Activated T-cell treated with anti-CD3 and anti-CD28 coated beads, Interleukin-2, amount 50 U/mL, for 1 hour (primary cell): Measurements from ENCODE around the gene GPATCH1.
"Not testable (repeated sequence)": the region's sequence is repeated elsewhere in the genome, so short reads cannot be mapped to it uniquely, and the experiment has no call there.

Experiments used
- DNase-seq: peaks from one replicate; pipeline ENCODE4 v3.0.0-alpha.2; 2020

The GPATCH1 gene

DNA sequence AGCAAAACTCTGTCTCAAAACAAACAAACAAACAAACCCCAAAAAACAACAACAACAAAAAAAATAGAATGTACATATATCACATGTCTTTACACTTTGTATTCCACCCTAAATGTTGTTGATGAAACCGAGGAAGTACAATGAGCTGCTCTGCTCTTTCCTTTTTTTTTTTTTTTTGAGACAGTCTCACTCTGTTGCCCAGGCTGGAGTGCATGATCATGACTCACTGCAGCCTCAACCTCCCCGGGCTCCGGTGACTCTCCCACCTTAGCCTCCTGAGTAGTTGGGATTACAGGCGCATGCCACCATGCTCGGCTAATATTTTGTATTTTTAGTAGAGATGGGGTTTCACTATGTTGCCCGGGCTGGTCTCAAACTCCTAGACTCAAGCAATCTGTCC lies 82.5 kb downstream of the GPATCH1 start:
- DNase-seq, result no peak

DNA sequence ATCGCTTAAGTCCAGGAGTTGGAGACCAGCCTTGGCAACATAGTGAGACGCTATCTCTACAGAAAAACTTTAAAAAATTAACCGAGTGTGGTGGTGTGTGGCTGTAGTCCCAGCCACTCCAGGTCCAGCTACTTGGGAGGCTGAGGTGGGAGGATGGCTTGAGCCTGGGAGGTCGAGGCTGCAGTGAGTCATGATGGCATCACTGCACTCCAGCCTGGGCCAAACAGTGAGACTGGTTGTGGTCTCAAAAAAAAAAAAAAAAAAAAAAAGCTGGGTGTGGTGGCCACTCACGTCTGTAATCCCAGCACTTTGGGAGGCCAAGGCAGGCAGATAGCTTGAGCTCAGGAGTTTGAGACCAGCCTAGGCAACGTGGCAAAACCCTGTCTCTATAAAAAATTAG lies 85.1 kb downstream of the GPATCH1 start:
- not testable (repeated sequence) for DNase-seq

DNA sequence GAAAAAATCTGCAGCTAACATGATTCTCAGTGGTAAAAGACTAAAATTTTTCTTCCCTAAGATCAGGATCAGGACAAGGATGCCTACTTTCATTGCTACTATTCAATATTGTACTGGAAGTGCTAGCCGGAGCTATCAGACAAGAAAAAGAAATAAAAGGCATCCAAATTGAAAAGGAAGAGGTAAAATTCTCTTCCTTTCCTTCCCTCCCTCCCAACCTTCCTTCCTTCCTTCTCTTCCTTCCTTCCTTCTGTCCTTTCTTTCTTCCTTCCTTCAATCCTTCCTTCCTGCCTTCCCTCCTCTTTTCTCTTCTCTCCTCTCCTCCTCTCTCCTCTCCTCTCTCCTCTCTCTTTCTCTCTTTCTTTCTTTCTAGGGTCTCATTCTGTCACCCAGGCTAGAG lies 86.5 kb downstream of the GPATCH1 start:
- no peak for DNase-seq

DNA sequence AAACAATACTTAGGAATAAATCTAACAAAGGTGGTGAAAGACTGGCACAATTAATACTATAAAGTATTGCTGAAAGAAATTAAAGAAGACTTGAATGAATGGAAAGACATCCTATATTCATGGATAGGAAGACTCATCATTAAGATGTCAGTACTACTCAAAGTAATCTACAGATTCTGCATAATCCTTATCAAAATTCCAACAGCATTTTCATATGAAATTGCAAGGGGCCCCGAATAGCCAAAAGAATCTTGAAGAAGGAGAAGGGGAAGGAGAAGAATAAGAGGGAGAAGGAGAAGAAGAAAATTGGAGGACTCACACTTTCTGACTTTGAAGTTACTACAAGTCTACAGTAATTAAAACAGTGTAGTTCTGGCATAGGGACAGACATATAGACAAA lies 87.5 kb downstream of the GPATCH1 start:
- DNase-seq, result no peak

DNA sequence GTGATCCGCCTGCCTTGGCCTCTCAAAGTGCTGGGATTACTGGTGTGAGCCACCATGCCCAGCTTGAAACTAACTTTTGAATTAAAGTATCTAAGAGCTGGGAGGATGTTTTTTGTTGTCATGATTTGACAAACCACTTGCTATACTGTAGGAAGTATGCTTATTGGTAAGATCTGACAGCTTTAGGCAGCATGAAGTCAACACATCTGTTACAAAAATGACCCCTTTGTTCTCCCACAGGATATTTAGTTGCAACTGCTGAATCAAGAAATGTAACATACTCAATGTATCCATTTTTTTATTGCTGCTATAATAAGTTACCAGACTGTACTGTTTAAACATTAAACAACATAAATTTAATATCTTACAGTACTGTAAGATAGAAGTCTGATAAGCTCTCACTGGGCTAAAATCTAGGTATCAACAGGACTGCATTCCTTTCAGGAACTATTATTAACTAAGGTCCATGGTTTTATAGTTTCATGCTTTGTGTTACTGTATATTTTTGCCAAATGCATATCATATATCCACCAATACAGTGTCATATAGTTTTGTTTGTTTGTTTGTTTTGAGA lies 90.3 kb downstream of the GPATCH1 start:
- DNase-seq, result no peak

DNA sequence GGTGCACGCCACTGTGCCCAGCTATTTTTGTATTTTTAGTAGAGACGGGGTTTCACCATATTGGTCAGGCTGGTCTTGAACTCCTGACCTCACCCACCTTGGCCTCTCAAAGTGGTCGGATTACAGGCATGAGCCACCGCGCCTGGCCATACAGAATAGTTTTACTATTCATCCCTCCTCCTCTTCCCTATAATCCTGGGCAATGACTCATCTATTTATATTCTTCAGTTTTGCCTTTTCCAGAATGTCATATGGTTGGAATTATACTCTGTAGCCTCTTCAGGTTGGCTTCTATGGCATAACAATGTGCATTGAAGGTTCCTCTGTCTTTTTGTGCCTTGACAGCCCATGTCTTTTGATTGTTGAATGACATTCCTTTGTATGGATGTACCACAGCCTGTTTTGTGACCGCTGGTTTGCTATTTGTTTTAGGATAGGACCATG lies 91.0 kb downstream of the GPATCH1 start:
- DNase-seq, result no peak

DNA sequence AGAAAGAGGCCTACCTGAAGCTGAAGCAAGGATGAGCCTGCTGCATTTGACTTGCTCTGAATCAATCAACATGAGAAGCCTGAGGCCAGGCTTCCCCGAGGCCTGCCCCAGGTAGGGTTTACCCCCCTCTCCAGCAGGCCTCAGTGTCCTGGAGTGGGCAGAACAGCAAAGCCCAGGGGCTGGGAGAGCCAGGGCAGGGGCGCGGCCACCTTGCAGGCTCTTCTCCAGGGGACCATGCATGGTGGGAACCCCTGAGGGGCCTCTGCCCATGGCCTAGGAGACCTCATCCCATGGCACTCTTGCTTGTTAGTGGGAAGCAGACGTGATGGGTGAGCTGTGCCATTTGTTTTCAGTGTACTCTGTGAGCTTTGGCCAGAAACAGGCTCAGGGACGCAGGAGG lies 93.2 kb downstream of the GPATCH1 start:
- DNase-seq, result no peak

DNA sequence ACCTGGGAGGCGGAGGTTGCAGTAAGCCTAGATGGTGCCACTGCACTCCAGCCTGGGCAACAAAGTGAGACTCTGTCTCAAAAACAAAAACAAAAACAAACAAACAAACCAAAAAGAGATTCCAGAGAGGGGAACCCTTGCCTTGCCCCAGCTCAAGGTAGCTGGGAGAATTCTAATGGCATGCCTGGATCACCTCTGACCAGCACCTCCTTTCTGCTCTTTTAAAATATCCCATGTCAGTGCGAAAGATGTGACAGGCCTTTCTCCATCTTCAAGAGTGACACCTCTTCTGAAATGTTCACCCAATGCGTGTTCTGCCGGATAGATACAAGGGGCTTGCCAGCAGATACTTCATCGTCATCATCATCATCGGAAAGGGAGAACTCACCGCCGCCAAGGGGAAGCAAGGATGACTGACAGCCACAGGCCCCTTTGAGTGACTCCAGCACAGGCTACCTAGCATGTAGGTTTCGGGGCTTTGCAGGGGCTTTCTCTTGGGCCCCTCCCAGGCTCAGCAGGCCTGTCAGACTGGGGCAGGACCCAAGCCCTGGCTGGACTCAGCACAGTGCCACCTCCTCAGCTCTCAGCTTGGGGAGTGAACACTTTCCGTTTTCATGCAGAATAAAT lies 94.3 kb downstream of the GPATCH1 start:
- DNase-seq, result no peak

DNA sequence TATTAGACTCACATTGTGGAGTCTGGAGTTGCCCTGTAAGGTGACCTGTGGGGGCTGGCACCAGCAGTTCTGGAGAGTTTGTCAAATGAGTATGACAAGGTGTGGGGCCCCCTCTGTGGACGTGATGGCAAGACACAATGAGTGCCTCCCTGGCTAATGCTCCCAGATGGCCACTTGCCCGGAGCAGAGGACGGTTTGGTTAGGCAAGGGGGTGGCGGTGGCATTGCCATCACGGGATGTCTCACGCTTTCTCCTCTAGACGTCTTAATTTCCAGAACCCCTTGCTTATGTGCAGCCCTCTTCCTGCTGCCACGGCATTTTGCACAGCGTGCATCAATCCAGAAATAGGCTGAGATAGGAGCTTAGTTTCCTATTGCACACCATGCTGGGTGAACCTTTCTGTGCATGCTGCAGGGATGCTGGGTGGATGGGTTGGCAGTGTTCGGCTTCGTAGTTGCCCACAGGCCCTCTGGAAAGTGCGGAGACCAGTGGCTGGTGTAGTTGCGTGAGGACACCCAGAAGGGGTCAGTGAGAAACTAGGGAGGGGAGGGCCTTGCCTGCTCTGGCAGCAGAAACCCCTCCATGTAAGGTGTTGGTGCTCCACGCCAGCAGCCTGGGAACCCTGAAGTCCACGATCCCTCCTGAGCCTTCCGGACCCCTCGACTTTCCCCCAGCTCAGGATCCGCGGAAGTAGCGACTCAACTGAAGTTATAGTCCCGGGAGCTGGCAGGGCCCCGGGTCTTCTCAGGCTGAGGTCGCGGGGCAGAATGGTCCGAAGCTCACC lies 95.1 kb downstream of the GPATCH1 start:
- no peak for DNase-seq

DNA sequence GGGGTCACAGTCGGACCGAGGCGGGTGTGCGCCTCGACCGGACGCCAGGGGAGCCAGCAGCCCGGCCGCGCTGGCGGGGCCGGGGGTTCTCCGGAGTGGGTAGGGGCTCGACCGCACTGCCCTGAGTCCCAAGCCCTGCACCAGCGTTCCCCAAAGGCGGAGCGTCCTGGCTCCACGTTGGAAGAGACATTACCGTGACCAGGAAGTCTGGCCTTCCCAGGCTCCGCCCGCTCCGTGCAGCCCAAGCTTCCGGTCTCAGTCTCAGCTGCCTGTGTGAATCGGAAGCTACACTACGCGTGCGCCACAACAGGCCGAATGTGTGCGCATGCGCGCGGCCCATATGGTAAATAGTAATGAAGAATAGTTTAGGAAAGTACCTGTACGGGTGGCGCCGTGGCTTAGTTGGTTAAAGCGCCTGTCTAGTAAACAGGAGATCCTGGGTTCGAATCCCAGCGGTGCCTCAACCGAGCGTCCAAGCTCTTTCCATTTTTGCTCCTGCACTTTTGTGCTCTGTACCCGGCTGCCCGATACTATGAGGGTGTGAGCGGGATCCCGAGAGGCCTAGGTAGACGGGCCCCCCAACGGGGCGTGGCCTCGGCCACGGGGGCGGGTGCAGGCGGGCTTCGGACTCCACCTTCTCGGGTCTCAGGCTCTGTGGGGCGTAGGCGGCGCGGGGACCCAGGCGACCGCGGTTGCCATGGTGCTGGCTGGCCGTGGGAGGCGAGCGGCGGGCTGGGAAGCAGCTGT lies 95.9 kb downstream of the GPATCH1 start:
- peak; percentile 99 for DNase-seq

DNA sequence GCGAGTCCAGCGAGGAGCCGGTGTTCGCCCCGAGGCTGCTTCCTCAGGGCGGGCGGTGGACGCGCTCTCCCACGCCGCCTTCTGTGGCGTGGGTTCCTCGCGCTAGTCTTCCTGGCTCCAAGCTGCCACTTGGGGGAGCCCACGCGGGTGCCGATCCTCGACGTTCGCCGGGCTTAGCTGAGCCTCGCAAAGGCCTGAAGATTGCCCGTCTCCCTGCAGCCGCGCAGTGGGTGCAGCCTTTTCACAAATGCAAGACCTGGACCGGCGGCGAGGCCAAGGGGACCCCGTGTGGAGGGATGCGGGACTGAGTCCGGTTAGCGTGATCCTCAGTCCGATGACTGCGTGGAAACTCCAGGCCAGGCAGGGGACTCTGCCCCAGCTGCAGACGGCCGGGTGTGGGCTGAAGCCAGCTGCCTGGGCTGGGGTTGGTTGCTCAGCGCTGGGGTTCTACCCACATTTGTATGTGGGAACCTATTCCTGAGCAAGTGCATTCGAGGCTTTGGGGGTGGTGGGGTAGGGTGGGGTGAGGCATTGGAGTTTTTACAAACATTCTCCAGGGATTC lies 96.5 kb downstream of the GPATCH1 start:
- no peak for DNase-seq
